ENCODE measurements around the gene NR2F1-AS1.

NR2F1-AS1 gene

DNA sequence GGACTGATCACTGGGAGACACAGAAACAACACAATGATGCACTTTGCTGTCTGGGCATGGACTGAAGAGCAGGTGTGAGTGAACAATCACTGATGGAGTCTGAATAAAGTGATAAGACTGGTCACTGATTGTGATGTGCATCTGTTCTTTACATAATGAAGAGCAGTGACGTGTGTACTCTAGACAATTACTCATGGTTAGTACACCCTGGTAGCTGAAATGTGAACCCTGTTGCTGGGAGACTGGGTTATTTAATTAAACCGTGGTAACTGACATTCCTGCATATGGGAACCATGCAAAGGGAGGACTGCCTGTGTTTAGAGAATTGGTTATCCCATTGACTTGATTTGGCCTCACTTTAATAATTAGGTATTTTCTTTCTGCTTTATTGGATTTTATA lies 202.9 kb downstream of the NR2F1-AS1 start:
- DNase-seq, result no peak

DNA sequence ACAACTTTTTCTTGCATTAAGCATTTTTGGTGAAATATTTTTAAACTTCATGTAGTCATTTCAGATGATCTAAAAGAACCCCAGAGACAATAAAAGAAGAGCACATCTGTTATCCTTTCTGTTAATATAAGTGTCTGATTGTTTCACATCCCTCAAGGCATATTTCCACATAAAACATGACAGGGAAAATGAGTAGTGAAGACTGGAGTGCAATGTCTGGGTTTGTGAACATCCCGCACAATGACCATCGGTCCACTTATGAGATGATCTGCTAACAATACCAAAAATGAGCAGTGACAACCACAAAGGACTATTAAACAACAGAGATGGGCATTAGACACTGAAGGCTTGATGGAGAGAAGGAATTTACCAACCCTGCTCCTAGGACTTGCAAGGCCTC lies 209.1 kb downstream of the NR2F1-AS1 start:
- no peak for DNase-seq

DNA sequence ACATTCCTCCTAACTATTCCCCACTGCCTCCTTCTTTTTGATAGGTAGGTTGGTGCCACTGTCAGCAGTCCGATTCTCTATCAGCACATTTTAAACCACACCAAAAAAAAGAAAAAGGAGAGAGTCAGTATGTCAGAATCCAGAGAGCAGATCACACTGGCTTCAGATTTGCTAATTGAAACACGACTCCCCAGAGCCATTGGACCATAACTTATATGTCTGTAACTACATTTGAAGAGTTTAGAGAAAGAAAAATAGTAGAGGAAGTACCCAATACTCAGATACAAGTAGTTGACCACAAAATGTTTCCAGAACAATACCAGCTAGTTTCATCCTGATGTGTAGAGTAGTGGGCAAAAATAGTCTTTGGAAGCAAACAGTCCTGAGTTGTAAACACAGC lies 216.6 kb downstream of the NR2F1-AS1 start:
- DNase-seq, result no peak

DNA sequence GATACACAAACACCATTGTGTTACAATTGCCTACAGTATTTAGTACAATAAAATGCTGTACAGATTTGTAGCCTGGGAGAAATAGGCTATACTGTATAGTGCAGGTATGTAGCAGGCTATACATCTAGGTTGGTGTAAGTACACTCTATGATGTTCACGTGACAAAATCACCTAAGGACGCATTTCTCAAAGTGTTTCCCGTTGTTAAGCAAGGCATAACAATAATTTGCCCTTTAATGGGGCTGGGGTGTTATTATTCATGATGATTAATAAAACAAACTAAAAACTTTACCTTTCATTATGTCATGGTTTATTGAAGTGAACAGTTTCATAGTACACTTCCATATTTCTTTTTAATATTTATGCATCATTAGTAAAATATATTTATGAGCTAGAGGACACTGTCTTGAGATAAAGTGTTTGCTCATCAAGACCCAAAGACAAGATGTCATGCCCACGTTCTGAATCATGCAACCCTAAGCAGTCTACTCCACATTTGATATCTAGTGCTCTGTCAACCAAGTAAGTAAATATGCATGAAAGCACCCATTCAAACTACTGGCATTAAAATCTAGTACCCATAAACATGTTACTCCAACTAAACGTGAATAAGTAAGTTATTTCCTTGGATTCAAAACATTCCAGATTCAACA lies 220.5 kb downstream of the NR2F1-AS1 start:
- no peak for DNase-seq

DNA sequence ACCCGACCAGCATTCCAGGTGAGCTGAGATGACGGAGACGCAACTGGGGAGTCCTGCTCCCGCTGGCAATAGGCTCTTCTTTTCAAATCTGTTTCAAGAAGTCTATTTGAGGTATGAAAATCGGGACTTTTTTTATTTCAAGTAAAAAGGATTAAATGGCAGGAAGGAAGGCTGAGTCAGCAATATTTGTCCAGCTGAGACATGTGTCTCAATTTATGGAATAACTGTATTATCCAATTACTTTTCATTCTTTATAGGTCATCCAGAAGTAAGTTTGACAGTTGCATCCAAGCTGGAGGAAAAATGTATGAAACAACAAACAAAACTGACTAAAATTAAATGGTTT lies 221.1 kb downstream of the NR2F1-AS1 start:
- no peak for DNase-seq
